Cardiac muscle cell (in vitro differentiated cells and primary cell): ENCODE data around the gene CCBE1. TPM values are rescaled to one million over a fixed set of nuclear protein-coding genes. Genes with fewer than 3 reads are reported as not detected.

Experiments
- DNase-seq, 2 donors: peaks; one replicate each; pipeline versions ENCODE4 v3.0.0 to v3.0.0-alpha.2; 2010 to 2017; ENCODE audit warnings: low read depth in 1 of 2, low spot score in 1 of 2
- H3K27ac ChIP-seq: fragments of 200-600 bp; sonication (generic); 2 replicates; pipeline ENCODE4 v1.5.1; 2016
- H3K27me3 ChIP-seq: fragments of 200-600 bp; sonication (generic); 2 replicates; pipeline ENCODE4 v1.6.0; 2016; ENCODE audit warnings: control low read depth
- H3K36me3 ChIP-seq: fragments of 200-600 bp; sonication (generic); 2 replicates; pipeline ENCODE4 v1.5.1; 2016; ENCODE audit warnings: control low read depth
- H3K4me1 ChIP-seq: fragments of 200-600 bp; sonication (generic); 2 replicates; pipeline ENCODE4 v1.8.1; 2017; ENCODE audit warnings: low read depth, mild to moderate bottlenecking, mixed run types
- H3K4me3 ChIP-seq: fragments of 200-600 bp; sonication (generic); 2 replicates; pipeline ENCODE4 v1.5.1; 2016; ENCODE audit warnings: mild to moderate bottlenecking
- H3K9me3 ChIP-seq: fragments of 200-600 bp; sonication (generic); 2 replicates; pipeline ENCODE4 v1.5.1; 2017; ENCODE audit warnings: low read depth, mild to moderate bottlenecking, control low read depth
- CTCF ChIP-seq: IDR thresholded peaks from 2 replicates; pipeline ENCODE4 v1.5.1; 2012; ENCODE audit warnings: low read depth, mild to moderate bottlenecking, low read length
- polyA plus RNA-seq: library from polyadenylated mRNA; unstranded; fragments of >200 nt; fragmentation: Nextera tagmentation; extraction: Ambion mirVana; gene quantifications from 2 replicates; pipeline ENCODE4 v1.2.1, GENCODE V29; 2016
- total RNA-seq: library from RNA; depleted of rRNA; stranded (reverse); fragments of >200 nt; gene quantifications from 2 replicates; pipeline ENCODE4 v1.2.3, GENCODE V29; 2016

Gene CCBE1
- total and polyA plus RNA-seq, 2 experiments from 2014 or later = 1.5 to 3.7 TPM

- Histone ChIP-seq H3K27ac (no peak overlapping the region), H3K4me1 (peaks cover 2% of the 10 kb centered on the region), H3K27me3 (no peaks in the 10 kb centered on the region), H3K9me3 (no peaks in the 10 kb centered on the region), H3K4me3 (no peak overlapping the region), H3K36me3 (no peaks in the 10 kb centered on the region)
- no peak for TF ChIP-seq CTCF
- DNase-seq = no peak
Measured at GRCh38 chr18:59553273-59553870, 143.9 kb downstream of the CCBE1 start.

GRCh38 chr18:59551902-59552635 lies 145.2 kb downstream of the CCBE1 start:
- DNase-seq = peak in 1 of 2 donors; percentile 81
- TF ChIP-seq CTCF = no peak
- Histone ChIP-seq H3K36me3 (no peaks in the 10 kb centered on the region), H3K4me3 (no peak overlapping the region), H3K27me3 (no peaks in the 10 kb centered on the region), H3K27ac (no peak overlapping the region), H3K4me1 (peaks cover 9% of the 10 kb centered on the region), H3K9me3 (no peaks in the 10 kb centered on the region)

- H3K4me3 ChIP-seq = no peak overlapping the region
- no peaks in the 10 kb centered on the region for H3K27me3 ChIP-seq
- peaks cover 19% of the 10 kb centered on the region for H3K4me1 ChIP-seq
- H3K36me3 ChIP-seq = no peaks in the 10 kb centered on the region
- no peaks in the 10 kb centered on the region for H3K9me3 ChIP-seq
- H3K27ac ChIP-seq = no peak overlapping the region
- peak in 1 of 2 donors; percentile 39 for DNase-seq
- TF ChIP-seq CTCF = no peak
Measured at GRCh38 chr18:59550174-59550516, 147.1 kb downstream of the CCBE1 start.

- no peak overlapping the region for H3K4me3 ChIP-seq
- peaks cover 19% of the 10 kb centered on the region for H3K4me1 ChIP-seq
- H3K9me3 ChIP-seq = no peaks in the 10 kb centered on the region
- no peaks in the 10 kb centered on the region for H3K27me3 ChIP-seq
- no peak for DNase-seq
- no peak for TF ChIP-seq CTCF
- no peak overlapping the region for H3K27ac ChIP-seq
- H3K36me3 ChIP-seq = no peaks in the 10 kb centered on the region
Measured at GRCh38 chr18:59549503-59550173, 147.6 kb downstream of the CCBE1 start.

- TF ChIP-seq CTCF = peak; percentile 35
- Histone ChIP-seq H3K4me3 (no peak overlapping the region), H3K36me3 (no peaks in the 10 kb centered on the region), H3K4me1 (peaks cover 19% of the 10 kb centered on the region), H3K9me3 (no peaks in the 10 kb centered on the region), H3K27ac (peak overlapping the region; percentile 37), H3K27me3 (no peaks in the 10 kb centered on the region)
- peak; percentile 78 to 93 for DNase-seq
Measured at GRCh38 chr18:59547581-59548182, 149.5 kb downstream of the CCBE1 start.
